Cardiac fibroblast (primary cell): Measurements from ENCODE around the gene SYNGR1.
"Not testable (repeated sequence)": the region's sequence is repeated elsewhere in the genome, so short reads cannot be mapped to it uniquely, and the experiment has no call there.

ENCODE experiments used
- DNase-seq, 2 donors: peaks; one replicate each; pipeline versions ENCODE4 v3.0.0 to v3.0.0-alpha.2; 2010; ENCODE audit warnings: low read depth in 2 of 2
- H3K4me3 ChIP-seq, 2 donors: replicated peaks in 1 of 2; 1 replicate in 1 of 2; 2 replicates in 1 of 2; pipeline ENCODE4 v1.5.1; 2011; ENCODE audit warnings: low read depth in 2 of 2, low read length in 2 of 2, mild to moderate bottlenecking in 2 of 2, moderate library complexity in 1 of 2
- TF ChIP-seq, protein P1 (sequence below): IDR thresholded peaks from one replicate; pipeline ENCODE4 v1.5.1; 2011; ENCODE audit warnings: low read depth, mild to moderate bottlenecking, low read length, inconsistent platforms

Gene SYNGR1

DNA sequence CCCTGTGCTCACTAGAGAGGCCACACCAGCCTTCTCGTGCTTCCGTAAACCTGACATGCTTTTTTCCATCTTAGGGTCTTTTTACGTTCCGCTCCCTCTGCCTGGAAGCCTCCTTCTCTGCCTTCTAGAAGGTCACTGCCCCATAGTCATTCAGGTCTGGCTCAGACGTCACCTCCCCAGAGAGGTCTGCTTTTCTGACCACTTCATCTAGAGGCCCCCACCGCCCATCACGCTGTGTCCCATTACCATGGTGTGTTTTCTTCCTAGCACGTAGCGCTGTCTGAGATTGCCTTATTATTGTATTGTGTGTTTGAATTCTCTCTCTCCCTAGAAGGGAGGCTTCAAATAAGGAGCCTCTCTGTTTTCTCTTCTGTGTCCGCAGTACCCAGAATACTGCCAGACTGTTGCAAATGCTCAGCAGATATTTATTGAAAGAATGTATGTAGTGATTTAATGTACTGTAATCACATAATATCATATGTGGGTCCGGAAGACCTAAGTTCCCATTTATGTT is 59.8 kb downstream of the SYNGR1 start:
- TF ChIP-seq, protein P1, sequence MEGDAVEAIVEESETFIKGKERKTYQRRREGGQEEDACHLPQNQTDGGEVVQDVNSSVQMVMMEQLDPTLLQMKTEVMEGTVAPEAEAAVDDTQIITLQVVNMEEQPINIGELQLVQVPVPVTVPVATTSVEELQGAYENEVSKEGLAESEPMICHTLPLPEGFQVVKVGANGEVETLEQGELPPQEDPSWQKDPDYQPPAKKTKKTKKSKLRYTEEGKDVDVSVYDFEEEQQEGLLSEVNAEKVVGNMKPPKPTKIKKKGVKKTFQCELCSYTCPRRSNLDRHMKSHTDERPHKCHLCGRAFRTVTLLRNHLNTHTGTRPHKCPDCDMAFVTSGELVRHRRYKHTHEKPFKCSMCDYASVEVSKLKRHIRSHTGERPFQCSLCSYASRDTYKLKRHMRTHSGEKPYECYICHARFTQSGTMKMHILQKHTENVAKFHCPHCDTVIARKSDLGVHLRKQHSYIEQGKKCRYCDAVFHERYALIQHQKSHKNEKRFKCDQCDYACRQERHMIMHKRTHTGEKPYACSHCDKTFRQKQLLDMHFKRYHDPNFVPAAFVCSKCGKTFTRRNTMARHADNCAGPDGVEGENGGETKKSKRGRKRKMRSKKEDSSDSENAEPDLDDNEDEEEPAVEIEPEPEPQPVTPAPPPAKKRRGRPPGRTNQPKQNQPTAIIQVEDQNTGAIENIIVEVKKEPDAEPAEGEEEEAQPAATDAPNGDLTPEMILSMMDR = no peak

DNA sequence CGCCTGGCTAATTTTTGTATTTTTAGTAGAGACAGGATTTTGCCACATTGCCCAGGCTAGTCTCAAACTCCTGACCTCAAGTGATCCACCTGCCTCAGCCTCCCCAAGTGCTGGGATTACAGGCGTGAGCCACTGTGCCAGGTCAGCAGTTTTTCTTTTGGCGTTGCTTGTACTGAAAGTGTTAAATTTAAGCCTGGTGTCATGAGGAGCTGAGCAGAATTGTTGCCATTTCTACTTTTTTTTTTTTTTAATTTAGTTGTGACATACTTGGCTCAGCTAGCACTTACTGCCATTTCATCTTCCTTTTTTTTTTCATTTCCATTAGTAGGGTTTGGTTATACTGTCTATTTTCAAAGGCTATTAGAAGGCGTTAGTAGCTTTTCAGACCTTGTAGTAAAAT is 60.5 kb downstream of the SYNGR1 start:
- no peak for DNase-seq
- TF ChIP-seq, protein P1 = no peak
- H3K4me3 ChIP-seq = no peak overlapping the region

More for the DNA sequence above, 59.8 kb downstream of the SYNGR1 start:
- DNase-seq = no peak
- H3K4me3 ChIP-seq = no peak overlapping the region

DNA sequence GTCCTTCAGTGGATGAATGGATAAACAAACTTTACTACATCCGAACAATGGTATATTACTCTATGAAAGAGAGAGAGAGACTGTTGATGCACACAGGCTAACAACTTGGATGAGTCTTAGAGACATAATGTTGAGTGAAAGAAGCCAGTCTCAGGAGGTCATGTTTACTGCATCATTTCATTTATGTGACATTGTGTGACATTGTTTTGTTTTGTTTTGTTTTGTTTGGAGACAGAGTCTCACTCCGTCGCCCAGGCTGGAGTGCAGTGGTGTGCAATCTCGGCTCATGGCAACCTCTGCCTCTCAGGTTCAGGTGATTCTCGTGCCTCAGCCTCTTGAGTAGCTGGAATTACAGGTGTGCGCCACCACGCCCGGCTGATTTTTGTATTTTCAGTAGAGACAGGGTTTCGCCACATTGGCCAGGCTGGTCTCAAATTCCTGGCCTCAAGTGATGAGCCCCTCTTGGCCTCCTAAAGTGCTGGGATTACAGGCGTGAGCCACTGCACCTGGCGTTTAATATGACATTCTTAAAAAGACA is 62.1 kb downstream of the SYNGR1 start:
- DNase-seq, H3K4me3 ChIP-seq: not testable (repeated sequence)

DNA sequence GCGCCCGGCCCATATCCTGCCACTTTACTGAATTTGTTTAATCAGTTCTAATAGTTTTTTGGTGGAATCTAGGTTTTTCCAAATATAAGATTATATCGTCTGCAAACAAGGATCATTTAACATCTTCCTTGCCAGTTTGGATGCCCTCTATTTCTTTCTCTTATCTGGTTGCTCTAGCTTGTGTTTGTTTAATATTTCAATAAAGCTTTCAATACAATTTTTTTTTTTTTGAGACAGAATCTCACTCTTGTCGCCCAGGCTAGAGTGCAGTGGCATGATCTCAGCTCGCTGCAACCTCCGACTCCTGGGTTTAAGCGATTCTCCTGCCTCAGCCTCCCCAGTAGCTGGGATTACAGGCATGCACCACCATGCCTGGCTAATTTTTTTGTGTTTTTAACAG is 63.4 kb downstream of the SYNGR1 start:
- not testable (repeated sequence) for DNase-seq, H3K4me3 ChIP-seq

DNA sequence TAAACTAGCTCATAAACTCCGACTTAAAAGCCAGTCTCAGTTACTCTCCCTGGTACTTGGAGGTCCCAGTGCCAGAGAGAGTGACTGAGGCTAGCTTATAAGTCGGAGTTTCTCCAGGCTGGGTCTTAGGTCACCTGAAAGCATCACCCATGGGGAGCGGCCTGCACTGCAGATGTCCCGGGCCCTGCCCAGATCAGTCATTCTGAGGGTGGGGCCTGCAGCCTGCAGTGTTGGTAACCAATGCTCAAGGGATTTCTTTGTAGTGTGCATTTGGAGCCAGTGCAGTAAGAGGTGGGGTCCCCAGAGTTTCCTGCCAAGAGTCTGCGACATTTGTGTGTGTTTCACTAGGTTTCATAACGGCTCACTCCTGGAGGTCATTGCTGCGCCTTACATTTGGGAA is 64.6 kb downstream of the SYNGR1 start:
- no peak overlapping the region for H3K4me3 ChIP-seq
- TF ChIP-seq, protein P1 = no peak
- no peak for DNase-seq

DNA sequence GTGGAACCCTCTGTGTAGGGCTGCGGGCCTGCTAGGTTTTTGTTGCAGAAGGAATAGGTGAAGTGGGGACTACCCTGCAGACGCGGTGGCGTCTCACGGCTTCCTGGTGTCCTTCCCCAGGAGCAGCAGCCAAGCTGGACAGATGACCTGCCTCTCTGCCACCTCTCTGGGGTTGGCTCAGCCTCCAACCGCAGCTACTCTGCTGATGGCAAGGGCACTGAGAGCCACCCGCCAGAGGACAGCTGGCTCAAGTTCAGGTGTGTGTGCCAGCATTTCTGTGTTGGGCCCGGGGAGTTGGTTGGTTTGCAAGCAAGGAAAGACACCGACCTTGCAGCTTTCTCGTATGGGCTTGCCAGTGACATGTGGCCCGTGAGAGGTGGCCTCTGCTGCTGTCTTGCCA is 65.1 kb downstream of the SYNGR1 start:
- TF ChIP-seq, protein P1 = no peak
- no peak for DNase-seq
- H3K4me3 ChIP-seq = no peak overlapping the region

DNA sequence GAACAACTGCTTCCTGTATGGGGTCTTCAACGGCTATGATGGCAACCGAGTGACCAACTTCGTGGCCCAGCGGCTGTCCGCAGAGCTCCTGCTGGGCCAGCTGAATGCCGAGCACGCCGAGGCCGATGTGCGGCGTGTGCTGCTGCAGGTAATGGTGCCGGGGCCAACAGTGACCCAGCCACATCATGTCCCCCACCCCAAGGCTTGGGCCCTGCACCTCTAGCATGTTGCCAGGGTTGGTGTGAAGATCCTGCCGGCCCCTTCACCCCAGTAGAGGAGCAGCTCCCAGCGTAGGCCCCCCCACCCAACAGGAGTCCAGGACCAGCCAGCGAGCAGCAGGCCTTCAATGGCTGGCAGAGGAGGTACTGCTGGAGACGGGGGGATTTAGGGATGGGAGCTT is 65.7 kb downstream of the SYNGR1 start:
- TF ChIP-seq, protein P1 = no peak
- no peak overlapping the region for H3K4me3 ChIP-seq
- DNase-seq = no peak

DNA sequence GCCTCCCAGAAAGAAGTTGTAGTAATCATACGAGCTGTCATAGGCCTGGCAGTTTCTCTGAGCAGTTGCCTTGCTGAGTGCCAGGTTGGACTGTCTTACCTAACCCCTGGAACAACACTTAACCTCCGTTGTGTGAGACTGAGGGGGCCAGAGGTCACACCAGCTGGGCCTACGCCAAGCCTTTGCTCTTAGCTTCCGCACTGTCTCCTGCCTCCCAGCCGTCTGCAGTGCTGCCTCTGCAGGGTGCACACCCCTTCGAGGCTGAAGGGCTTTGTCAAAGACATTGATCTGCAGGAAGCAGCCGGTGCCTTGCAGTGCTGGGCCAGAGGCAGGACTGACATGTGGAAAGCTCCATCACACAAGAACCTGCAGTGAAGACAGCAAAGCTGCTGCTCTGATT is 66.5 kb downstream of the SYNGR1 start:
- TF ChIP-seq, protein P1 = no peak
- DNase-seq = no peak
- H3K4me3 ChIP-seq = no peak overlapping the region
